Bone marrow (tissue), 2 donors: ENCODE data around the gene MYF5.

Experiments used
- DNase-seq, 2 donors: peaks; one replicate each; lab custom pipeline; 2025; lab: John Stamatoyannopoulos, UW

The MYF5 gene

GRCh38 chr12:80766210-80766609 is 49.5 kb downstream of the MYF5 start:
- DNase-seq, result no peak

GRCh38 chr12:80766897-80767296 is 50.2 kb downstream of the MYF5 start:
- no peak for DNase-seq
